Measurements from ENCODE around the gene UPF3B.

GRCh38 chrX:119899125-119899524 lies 46.4 kb upstream of the UPF3B start:
- TF ChIP-seq CTCF (conservative IDR thresholded peaks at IDR 0.05 in 1 of 2, IDR thresholded peaks at IDR 0.05 in 1 of 2; ENCODE audit: extremely low read depth in 1 of 2, insufficient read depth in 1 of 2, low read depth in 1 of 2, low read length in 2 of 2) (no peak), EZH2 (IDR thresholded peaks at IDR 0.05; ENCODE audit: borderline replicate concordance, low read length) (no peak)
